Smooth muscle cell (in vitro differentiated cells): ENCODE results near the gene SSRP1. TPM values are rescaled to one million over a fixed set of nuclear protein-coding genes. Genes with fewer than 3 reads are reported as not detected.

Experiments
- DNase-seq: peaks from one replicate; lab custom pipeline; 2025; ENCODE audit not compliant: unreplicated experiment; lab: John Stamatoyannopoulos, UW
- H2AFZ ChIP-seq: fragments of 200-600 bp; sonication (generic); 2 replicates; pipeline ENCODE4 v1.6.0; 2016; ENCODE audit warnings: antibody characterized with exemption, low read depth, mild to moderate bottlenecking
- H3F3A ChIP-seq: fragments of 200-600 bp; sonication (generic); 2 replicates; pipeline ENCODE4 v1.6.0; 2017; ENCODE audit warnings: antibody characterized with exemption, low read depth
- H3K27ac ChIP-seq: fragments of 200-600 bp; sonication (generic); 2 replicates; pipeline ENCODE4 v1.5.1; 2016; ENCODE audit warnings: low read depth, mild to moderate bottlenecking
- H3K27me3 ChIP-seq: fragments of 200-600 bp; sonication (generic); 2 replicates; pipeline ENCODE4 v1.6.1; 2016; ENCODE audit warnings: low read depth, mild to moderate bottlenecking
- H3K36me3 ChIP-seq: fragments of 200-600 bp; sonication (generic); 2 replicates; pipeline ENCODE4 v1.5.1; 2016; ENCODE audit warnings: low read depth
- H3K4me1 ChIP-seq: fragments of 200-600 bp; sonication (generic); 2 replicates; pipeline ENCODE4 v1.5.1; 2016; ENCODE audit warnings: low read depth
- H3K4me2 ChIP-seq: fragments of 200-600 bp; sonication (generic); 2 replicates; pipeline ENCODE4 v1.6.0; 2016; ENCODE audit warnings: mild to moderate bottlenecking
- H3K4me3 ChIP-seq: fragments of 200-600 bp; sonication (generic); 2 replicates; pipeline ENCODE4 v1.5.1; 2016; ENCODE audit warnings: mild to moderate bottlenecking
- H3K79me2 ChIP-seq: fragments of 200-600 bp; sonication (generic); 2 replicates; pipeline ENCODE4 v1.6.0; 2016; ENCODE audit warnings: low read depth, mild to moderate bottlenecking
- H3K9ac ChIP-seq: fragments of 200-600 bp; sonication (generic); 2 replicates; pipeline ENCODE4 v1.6.0; 2016; ENCODE audit warnings: low read depth
- H3K9me3 ChIP-seq: fragments of 200-600 bp; sonication (generic); replicated peaks from 2 replicates; pipeline ENCODE4 v1.5.1; 2016; ENCODE audit warnings: low read depth
- H4K20me1 ChIP-seq: fragments of 200-600 bp; sonication (generic); 2 replicates; pipeline ENCODE4 v1.6.0; 2016; ENCODE audit warnings: low read depth
- WGBS: methylation state at CpG from one replicate; pipeline ENCODE4 v1.1.7; 2016; ENCODE audit warnings: low lambda C conversion rate; 5-methylcytosine and 5-hydroxymethylcytosine counted together
- polyA plus RNA-seq: library from polyadenylated mRNA; unstranded; fragments of >200 nt; fragmentation: Nextera tagmentation; extraction: Ambion mirVana; gene quantifications from 2 replicates; pipeline ENCODE4 v1.2.1, GENCODE V29; 2016
- total RNA-seq: library from RNA; depleted of rRNA; stranded (reverse); fragments of >200 nt; gene quantifications from 2 replicates; pipeline ENCODE4 v1.2.3, GENCODE V29; 2014
- TF ChIP-seq, protein P1 (sequence below): fragments of 200-600 bp; sonication (generic); IDR thresholded peaks from 2 replicates; pipeline ENCODE4 v1.5.1; 2017; ENCODE audit warnings: borderline replicate concordance, mild to moderate bottlenecking, antibody characterized with exemption; ENCODE audit not compliant: insufficient read depth, poor library complexity, severe bottlenecking

SSRP1 gene
- total and polyA plus RNA-seq, 2 experiments from 2014 or later = 46.0 to 57.6 TPM

DNA sequence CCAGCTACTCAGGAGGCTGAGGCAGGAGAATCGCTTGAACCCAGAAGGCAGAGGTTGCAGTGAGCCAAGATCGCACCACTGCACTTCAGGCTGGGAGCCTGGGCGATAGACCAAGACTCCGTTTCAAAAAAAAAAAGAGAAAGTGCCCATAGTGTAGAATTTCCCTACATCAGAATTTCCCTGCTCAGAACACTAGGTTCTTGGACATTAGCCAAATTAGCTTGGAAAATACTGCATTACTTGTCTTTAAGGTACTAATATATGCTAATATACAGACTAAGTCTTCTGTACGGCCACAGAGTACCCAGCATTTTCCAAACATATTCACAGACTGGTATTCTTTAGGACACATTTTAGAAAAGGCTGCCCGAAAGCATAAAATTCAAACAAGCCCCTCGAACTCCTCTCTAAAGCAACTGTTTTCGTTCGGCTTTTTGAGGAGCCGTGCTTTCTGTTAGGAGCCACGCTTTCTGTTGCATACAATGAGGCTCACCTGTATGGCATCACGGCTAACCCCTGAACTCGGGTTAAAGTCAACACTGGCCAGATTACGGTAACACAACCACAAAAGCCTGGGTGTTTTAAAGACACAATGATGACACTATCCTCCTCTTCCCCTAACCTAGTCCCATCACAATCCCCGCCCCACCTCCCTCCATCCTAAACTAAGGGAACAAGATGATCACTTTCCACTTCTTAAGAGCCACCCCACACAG is 29.4 kb downstream of the SSRP1 start:
- Histone ChIP-seq H3K4me2 (no peak overlapping the region), H3F3A (no peaks in the 10 kb centered on the region), H2AFZ (no peak overlapping the region), H3K79me2 (peaks cover 58% of the 10 kb centered on the region), H3K36me3 (peaks cover 4% of the 10 kb centered on the region), H3K9me3 (no peaks in the 10 kb centered on the region), H3K4me3 (no peak overlapping the region), H3K9ac (no peak overlapping the region), H3K27me3 (no peaks in the 10 kb centered on the region), H3K4me1 (peaks cover 9% of the 10 kb centered on the region), H4K20me1 (peaks cover 84% of the 10 kb centered on the region), H3K27ac (no peak overlapping the region)
- WGBS = 96% methylated on average over 15 of the region's 15 CpGs
- no peak for DNase-seq
- TF ChIP-seq, protein P1, sequence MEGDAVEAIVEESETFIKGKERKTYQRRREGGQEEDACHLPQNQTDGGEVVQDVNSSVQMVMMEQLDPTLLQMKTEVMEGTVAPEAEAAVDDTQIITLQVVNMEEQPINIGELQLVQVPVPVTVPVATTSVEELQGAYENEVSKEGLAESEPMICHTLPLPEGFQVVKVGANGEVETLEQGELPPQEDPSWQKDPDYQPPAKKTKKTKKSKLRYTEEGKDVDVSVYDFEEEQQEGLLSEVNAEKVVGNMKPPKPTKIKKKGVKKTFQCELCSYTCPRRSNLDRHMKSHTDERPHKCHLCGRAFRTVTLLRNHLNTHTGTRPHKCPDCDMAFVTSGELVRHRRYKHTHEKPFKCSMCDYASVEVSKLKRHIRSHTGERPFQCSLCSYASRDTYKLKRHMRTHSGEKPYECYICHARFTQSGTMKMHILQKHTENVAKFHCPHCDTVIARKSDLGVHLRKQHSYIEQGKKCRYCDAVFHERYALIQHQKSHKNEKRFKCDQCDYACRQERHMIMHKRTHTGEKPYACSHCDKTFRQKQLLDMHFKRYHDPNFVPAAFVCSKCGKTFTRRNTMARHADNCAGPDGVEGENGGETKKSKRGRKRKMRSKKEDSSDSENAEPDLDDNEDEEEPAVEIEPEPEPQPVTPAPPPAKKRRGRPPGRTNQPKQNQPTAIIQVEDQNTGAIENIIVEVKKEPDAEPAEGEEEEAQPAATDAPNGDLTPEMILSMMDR = no peak

GRCh38 chr11:57305523-57305922 is 30.2 kb downstream of the SSRP1 start:
- H4K20me1 ChIP-seq = peaks cover 77% of the 10 kb centered on the region
- H3K4me1 ChIP-seq = peaks cover 1% of the 10 kb centered on the region
- no peaks in the 10 kb centered on the region for H3K9me3 ChIP-seq
- 94% methylated on average over 8 of the region's 8 CpGs for WGBS
- no peak overlapping the region for H3K9ac ChIP-seq
- H3F3A ChIP-seq = no peaks in the 10 kb centered on the region
- H3K27ac ChIP-seq = no peak overlapping the region
- peaks cover 54% of the 10 kb centered on the region for H3K79me2 ChIP-seq
- H3K27me3 ChIP-seq = no peaks in the 10 kb centered on the region
- TF ChIP-seq, protein P1 = no peak
- no peak overlapping the region for H3K4me3 ChIP-seq
- H3K4me2 ChIP-seq = no peak overlapping the region
- H2AFZ ChIP-seq = no peak overlapping the region
- H3K36me3 ChIP-seq = peaks cover 9% of the 10 kb centered on the region
- no peak for DNase-seq

DNA sequence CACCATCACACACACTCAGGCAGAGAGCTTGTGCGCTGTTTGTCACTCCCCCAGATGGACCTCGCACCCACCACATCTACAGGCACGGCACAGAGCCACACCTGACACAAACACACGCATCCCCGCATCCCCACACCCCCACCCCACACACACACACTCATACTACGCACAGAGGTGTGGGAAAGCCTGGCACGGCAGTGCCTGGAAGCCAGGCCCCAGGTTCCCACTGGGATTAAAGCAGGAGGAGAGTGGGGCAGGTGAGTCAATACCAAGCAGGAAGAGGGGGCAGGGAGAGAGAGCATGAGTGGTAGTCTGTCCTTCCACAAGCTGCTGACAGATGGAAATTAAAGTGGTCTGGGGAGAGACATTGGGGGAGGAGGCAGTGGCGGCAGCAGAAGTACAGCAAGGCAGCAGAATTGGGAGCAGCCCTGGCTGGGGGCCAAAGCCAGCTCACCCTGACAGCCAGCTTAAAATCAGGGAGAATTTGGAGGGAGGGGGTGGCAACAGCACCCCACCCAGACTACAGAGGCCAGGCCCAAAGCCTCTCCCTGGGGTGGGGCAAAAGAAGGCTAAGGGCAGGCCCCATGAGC is 31.6 kb downstream of the SSRP1 start:
- Histone ChIP-seq H3K79me2 (peaks cover 39% of the 10 kb centered on the region), H4K20me1 (peaks cover 64% of the 10 kb centered on the region), H3K4me3 (no peak overlapping the region), H3K4me1 (no peaks in the 10 kb centered on the region), H3K36me3 (peaks cover 23% of the 10 kb centered on the region), H3F3A (peaks cover 6% of the 10 kb centered on the region), H3K9me3 (no peaks in the 10 kb centered on the region), H3K9ac (no peak overlapping the region), H2AFZ (no peak overlapping the region), H3K27me3 (no peaks in the 10 kb centered on the region), H3K27ac (peak overlapping the region; percentile 53), H3K4me2 (peak overlapping the region; percentile 8)
- TF ChIP-seq, protein P1 = no peak
- WGBS = 74% methylated on average over 8 of the region's 8 CpGs
- no peak for DNase-seq
